ENCODE results near the gene C8A. TPM values are rescaled to one million over a fixed set of nuclear protein-coding genes. Genes with fewer than 3 reads are reported as not detected.

Gene C8A
- total and polyA plus RNA-seq, 2 of the 13 experiments (the other 11 are each of a cell fraction or from before 2014, with no cell fraction given), result 10.5 to 15.0 TPM

DNA sequence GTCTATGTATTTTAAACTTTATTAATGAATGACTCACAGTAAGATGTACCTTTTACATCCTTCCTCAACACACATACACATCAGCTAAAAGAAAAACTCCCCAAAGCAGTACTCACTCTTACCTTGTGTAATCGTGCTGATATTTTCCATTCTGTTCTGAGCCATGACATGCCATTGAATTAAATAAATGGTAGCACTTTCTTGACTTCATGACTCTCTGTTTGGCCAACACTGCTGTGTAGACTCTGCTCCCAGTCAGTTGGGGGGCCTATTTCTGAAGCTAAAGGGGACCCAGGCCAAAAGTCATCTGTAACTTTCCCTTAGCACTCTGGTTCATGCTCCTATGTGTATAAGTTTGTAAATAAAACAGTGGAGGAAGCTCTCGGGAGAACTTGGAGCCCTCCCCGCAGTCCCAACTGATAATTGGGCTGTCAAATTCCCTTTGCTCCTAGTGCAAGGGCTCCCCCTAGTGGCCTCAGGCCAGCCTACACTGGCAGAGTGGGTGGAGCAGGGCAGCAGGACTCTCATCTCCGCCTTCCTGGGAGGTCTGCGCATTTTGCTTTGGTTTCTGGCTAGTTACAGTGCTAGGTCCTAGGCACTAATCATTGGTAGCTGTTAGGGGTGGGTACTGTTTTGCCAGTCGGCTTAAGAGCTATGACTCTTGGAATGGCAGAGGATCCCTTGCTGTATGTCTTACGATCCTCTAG is 33.7 kb upstream of the C8A start:
- Histone ChIP-seq H3K27ac (ENCODE audit: extremely low read length, insufficient read depth, low read length) (peak overlapping the region; percentile 52), H3K9ac (ENCODE audit: insufficient read depth, low read depth, low read length) (no peak overlapping the region), H3K4me3 (replicated peaks in 1 of 3; ENCODE audit: insufficient read depth in 1 of 3, low read depth in 2 of 3, low read length in 3 of 3) (peak overlapping the region in 1 of 3 experiments; percentile 32; a peak in 2 of 6 replicates), H3K4me1 (ENCODE audit: insufficient read depth, low read length) (peaks cover 69% of the 10 kb centered on the region), H3K9me3 (ENCODE audit: low read length) (no peaks in the 10 kb centered on the region), H2AFZ (ENCODE audit: low read length) (no peak overlapping the region), H3K4me2 (ENCODE audit: low read depth, low read length) (peak overlapping the region; percentile 99), H3K36me3 (replicated peaks in 1 of 2; ENCODE audit: control insufficient read depth in 1 of 2, insufficient read depth in 2 of 2, low read length in 2 of 2) (no peaks in the 10 kb centered on the region), H3K27me3 (ENCODE audit: control insufficient read depth in 1 of 2, insufficient read depth in 2 of 2, low read length in 2 of 2) (no peaks in the 10 kb centered on the region), H3K79me2 (ENCODE audit: insufficient read depth, low read length) (no peaks in the 10 kb centered on the region), H4K20me1 (ENCODE audit: insufficient read depth, low read length) (no peaks in the 10 kb centered on the region)
- ChIA-PET CTCF (ENCODE audit: low intra/inter-chr PET ratio, low total read pairs) (interaction anchor here (0.9 to 2.0 kb wide), 3 partner anchors 17 to 112 kb away, joined by 3 to 6 read pairs (median 3); no protein-coding TSS in a partner anchor), POLR2A (interaction anchor here (0.9 kb wide), 1 partner anchor 144 kb away, joined by 3 read pairs; no protein-coding TSS in a partner anchor)
- FAIRE-seq (peak; percentile 94), DNase-seq (ENCODE audit: low spot score) (peak; percentile 73), ATAC-seq (peak; percentile 63)
- intact Hi-C loops (cut with micrococcal nuclease; ENCODE audit: unreplicated experiment), result loop anchor here (1.0 to 5.0 kb wide), 3 partner anchors 18 to 234 kb away; no protein-coding TSS in a partner anchor
- no TSS peak for BruUV-seq (replicated peaks)
- 6% methylated on average over 6 of the region's 7 CpGs for WGBS (ENCODE audit: low lambda C conversion rate)
- in situ Hi-C loops (cut with HindIII; ENCODE audit: extremely low pct_ligation_motif_present, low pct_unique_long_range_greater_than_20kb), result loop anchor here (5.0 kb wide), 1 partner anchor 64 kb away; no protein-coding TSS in a partner anchor
- TF ChIP-seq SOX13 (IDR thresholded peaks at IDR 0.05), result no peak
- TF ChIP-seq SOX13 (CRISPR knock-in tag; conservative IDR thresholded peaks at IDR 0.05 in 1 of 2, IDR thresholded peaks at IDR 0.05 in 1 of 2), result 0 out of 4 replicates have a peak, but pooled peaks of 1 of the 2 experiments have one; percentile 22
- TF ChIP-seq ZNF678 (CRISPR knock-in tag; IDR thresholded peaks at IDR 0.05), result no peak
- TF ChIP-seq, protein P1, sequence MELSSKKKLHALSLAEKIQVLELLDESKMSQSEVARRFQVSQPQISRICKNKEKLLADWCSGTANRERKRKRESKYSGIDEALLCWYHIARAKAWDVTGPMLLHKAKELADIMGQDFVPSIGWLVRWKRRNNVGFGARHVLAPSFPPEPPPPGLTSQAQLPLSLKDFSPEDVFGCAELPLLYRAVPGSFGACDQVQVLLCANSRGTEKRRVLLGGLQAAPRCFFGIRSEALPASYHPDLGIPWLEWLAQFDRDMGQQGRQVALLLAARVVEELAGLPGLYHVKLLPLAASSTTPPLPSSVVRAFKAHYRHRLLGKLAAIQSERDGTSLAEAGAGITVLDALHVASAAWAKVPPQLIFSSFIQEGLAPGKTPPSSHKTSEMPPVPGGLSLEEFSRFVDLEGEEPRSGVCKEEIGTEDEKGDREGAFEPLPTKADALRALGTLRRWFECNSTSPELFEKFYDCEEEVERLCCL (CRISPR knock-in tag; IDR thresholded peaks at IDR 0.05; ENCODE audit: borderline replicate concordance), result no peak
- no peak for TF ChIP-seq POGZ (CRISPR knock-in tag; IDR thresholded peaks at IDR 0.05)
- peak; percentile 57 for TF ChIP-seq ZMYM4 (CRISPR knock-in tag; IDR thresholded peaks at IDR 0.05)
- TF ChIP-seq SALL1 (CRISPR knock-in tag; IDR thresholded peaks at IDR 0.05), result peak; percentile 62; the same call in 1 of the 2 replicates
- TF ChIP-seq SNRNP70 (IDR thresholded peaks at IDR 0.05; ENCODE audit: low read depth, low read length), result no peak
- TF ChIP-seq, protein P2, sequence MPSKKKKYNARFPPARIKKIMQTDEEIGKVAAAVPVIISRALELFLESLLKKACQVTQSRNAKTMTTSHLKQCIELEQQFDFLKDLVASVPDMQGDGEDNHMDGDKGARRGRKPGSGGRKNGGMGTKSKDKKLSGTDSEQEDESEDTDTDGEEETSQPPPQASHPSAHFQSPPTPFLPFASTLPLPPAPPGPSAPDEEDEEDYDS (CRISPR knock-in tag; IDR thresholded peaks at IDR 0.05), result 0 out of 2 replicates have a peak, but pooled peaks have one; percentile 47
- TF ChIP-seq STAT5B (CRISPR knock-in tag; IDR thresholded peaks at IDR 0.05), result no peak
- TF ChIP-seq TBX2 (CRISPR knock-in tag; IDR thresholded peaks at IDR 0.05; ENCODE audit: borderline replicate concordance), result peak; percentile 60
- TF ChIP-seq HNRNPK (IDR thresholded peaks at IDR 0.05; ENCODE audit: low read depth, low read length, poor library complexity, severe bottlenecking), result no peak
- TF ChIP-seq, protein P3, sequence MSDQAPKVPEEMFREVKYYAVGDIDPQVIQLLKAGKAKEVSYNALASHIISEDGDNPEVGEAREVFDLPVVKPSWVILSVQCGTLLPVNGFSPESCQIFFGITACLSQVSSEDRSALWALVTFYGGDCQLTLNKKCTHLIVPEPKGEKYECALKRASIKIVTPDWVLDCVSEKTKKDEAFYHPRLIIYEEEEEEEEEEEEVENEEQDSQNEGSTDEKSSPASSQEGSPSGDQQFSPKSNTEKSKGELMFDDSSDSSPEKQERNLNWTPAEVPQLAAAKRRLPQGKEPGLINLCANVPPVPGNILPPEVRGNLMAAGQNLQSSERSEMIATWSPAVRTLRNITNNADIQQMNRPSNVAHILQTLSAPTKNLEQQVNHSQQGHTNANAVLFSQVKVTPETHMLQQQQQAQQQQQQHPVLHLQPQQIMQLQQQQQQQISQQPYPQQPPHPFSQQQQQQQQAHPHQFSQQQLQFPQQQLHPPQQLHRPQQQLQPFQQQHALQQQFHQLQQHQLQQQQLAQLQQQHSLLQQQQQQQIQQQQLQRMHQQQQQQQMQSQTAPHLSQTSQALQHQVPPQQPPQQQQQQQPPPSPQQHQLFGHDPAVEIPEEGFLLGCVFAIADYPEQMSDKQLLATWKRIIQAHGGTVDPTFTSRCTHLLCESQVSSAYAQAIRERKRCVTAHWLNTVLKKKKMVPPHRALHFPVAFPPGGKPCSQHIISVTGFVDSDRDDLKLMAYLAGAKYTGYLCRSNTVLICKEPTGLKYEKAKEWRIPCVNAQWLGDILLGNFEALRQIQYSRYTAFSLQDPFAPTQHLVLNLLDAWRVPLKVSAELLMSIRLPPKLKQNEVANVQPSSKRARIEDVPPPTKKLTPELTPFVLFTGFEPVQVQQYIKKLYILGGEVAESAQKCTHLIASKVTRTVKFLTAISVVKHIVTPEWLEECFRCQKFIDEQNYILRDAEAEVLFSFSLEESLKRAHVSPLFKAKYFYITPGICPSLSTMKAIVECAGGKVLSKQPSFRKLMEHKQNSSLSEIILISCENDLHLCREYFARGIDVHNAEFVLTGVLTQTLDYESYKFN (CRISPR knock-in tag; conservative IDR thresholded peaks at IDR 0.05), result 0 out of 2 replicates have a peak, but pooled peaks have one; percentile 30
- no peak for TF ChIP-seq RBAK (CRISPR knock-in tag; IDR thresholded peaks at IDR 0.05)
- TF ChIP-seq HIVEP1 (CRISPR knock-in tag; IDR thresholded peaks at IDR 0.05), result no peak
- TF ChIP-seq HMG20B (CRISPR knock-in tag; conservative IDR thresholded peaks at IDR 0.05), result no peak
- no peak for TF ChIP-seq ZBTB7A (CRISPR knock-in tag; IDR thresholded peaks at IDR 0.05)
- TF ChIP-seq, protein P4, sequence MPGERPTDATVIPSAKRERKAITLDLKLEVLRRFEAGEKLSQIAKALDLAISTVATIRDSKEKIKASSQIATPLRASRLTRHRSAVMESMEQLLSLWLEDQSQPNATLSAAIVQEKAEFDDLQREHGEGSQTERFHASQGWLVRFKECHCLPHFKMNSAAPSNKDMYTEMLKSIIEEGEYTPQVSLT (CRISPR knock-in tag; IDR thresholded peaks at IDR 0.05; ENCODE audit: borderline replicate concordance, low read depth), result no peak

Measured in HepG2 (cell line).